Measurements from ENCODE around the gene LCN9.
A peak's percentile ranks its signal among the peaks of the same experiment; 100 is the strongest.

GRCh38 chr9:135701959-135702721, 39.0 kb downstream of the LCN9 start, which contains the start of gene KCNT1:
- TF ChIP-seq, protein P1, sequence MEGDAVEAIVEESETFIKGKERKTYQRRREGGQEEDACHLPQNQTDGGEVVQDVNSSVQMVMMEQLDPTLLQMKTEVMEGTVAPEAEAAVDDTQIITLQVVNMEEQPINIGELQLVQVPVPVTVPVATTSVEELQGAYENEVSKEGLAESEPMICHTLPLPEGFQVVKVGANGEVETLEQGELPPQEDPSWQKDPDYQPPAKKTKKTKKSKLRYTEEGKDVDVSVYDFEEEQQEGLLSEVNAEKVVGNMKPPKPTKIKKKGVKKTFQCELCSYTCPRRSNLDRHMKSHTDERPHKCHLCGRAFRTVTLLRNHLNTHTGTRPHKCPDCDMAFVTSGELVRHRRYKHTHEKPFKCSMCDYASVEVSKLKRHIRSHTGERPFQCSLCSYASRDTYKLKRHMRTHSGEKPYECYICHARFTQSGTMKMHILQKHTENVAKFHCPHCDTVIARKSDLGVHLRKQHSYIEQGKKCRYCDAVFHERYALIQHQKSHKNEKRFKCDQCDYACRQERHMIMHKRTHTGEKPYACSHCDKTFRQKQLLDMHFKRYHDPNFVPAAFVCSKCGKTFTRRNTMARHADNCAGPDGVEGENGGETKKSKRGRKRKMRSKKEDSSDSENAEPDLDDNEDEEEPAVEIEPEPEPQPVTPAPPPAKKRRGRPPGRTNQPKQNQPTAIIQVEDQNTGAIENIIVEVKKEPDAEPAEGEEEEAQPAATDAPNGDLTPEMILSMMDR (IDR thresholded peaks at IDR 0.05; ENCODE audit: low read length) = peak; percentile 83
- no peak for TF ChIP-seq EZH2 (optimal IDR thresholded peaks at IDR 0.05; ENCODE audit: low read depth, low read length)

Data from MM.1S (cell line).